ENCODE results near the gene C1GALT1. TPM values are rescaled to one million over a fixed set of nuclear protein-coding genes. Genes with fewer than 3 reads are reported as not detected.

The C1GALT1 gene
- total RNA-seq, 1 experiment from 2014 or later: 106 TPM

DNA sequence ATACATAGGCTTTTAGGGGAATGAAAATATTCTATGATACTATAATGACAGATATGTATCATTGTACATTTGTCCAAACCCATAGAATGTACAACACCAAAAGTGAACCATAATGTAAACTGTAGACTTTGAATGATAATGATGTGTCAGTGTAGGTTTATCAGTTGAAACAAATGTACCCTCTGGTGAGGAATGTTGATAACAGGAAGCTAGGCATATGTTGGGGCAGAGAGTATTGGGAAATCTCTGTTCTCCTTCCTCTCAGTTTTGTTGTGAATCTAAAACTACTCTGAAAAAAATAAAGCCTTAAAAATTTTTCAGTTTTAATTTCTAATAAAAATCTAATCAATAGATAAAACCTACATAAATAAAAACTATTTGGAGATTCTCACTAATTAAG is 36.9 kb downstream of the C1GALT1 start (continued):
- TF ChIP-seq, protein P1, sequence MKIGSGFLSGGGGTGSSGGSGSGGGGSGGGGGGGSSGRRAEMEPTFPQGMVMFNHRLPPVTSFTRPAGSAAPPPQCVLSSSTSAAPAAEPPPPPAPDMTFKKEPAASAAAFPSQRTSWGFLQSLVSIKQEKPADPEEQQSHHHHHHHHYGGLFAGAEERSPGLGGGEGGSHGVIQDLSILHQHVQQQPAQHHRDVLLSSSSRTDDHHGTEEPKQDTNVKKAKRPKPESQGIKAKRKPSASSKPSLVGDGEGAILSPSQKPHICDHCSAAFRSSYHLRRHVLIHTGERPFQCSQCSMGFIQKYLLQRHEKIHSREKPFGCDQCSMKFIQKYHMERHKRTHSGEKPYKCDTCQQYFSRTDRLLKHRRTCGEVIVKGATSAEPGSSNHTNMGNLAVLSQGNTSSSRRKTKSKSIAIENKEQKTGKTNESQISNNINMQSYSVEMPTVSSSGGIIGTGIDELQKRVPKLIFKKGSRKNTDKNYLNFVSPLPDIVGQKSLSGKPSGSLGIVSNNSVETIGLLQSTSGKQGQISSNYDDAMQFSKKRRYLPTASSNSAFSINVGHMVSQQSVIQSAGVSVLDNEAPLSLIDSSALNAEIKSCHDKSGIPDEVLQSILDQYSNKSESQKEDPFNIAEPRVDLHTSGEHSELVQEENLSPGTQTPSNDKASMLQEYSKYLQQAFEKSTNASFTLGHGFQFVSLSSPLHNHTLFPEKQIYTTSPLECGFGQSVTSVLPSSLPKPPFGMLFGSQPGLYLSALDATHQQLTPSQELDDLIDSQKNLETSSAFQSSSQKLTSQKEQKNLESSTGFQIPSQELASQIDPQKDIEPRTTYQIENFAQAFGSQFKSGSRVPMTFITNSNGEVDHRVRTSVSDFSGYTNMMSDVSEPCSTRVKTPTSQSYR (CRISPR knock-in tag; IDR thresholded peaks at IDR 0.05): no peak

GRCh38 chr7:7220821-7221220 is 38.5 kb downstream of the C1GALT1 start:
- POLR2A ChIA-PET: no interaction called here
- DNase-seq (ENCODE audit: low spot score): no peak
- Mint-ChIP-seq H3K27me3 (ENCODE audit: low read depth) (no peaks in the 10 kb centered on the region), H3K36me3 (peaks cover 48% of the 10 kb centered on the region), H3K9me3 (peaks cover 15% of the 10 kb centered on the region; the same call in 1 of the 2 replicates), H3K4me3 (no peak overlapping the region), H3K27ac (peak overlapping the region; percentile 11), H3K4me1 (peaks cover 49% of the 10 kb centered on the region)
- no peak for ATAC-seq
- TF ChIP-seq, protein P1 (CRISPR knock-in tag; IDR thresholded peaks at IDR 0.05): no peak
- no peak for TF ChIP-seq NFYB (CRISPR knock-in tag; conservative IDR thresholded peaks at IDR 0.05; ENCODE audit: low read depth)
- no peak for TF ChIP-seq ZBTB21 (CRISPR knock-in tag; IDR thresholded peaks at IDR 0.05; ENCODE audit: borderline replicate concordance)
- no peak for TF ChIP-seq HMGA2 (CRISPR knock-in tag; IDR thresholded peaks at IDR 0.05)
- TF ChIP-seq PRRX2 (CRISPR knock-in tag; IDR thresholded peaks at IDR 0.05): no peak
- no peak for TF ChIP-seq NFE2L1 (CRISPR knock-in tag; IDR thresholded peaks at IDR 0.05)
- TF ChIP-seq, protein P2, sequence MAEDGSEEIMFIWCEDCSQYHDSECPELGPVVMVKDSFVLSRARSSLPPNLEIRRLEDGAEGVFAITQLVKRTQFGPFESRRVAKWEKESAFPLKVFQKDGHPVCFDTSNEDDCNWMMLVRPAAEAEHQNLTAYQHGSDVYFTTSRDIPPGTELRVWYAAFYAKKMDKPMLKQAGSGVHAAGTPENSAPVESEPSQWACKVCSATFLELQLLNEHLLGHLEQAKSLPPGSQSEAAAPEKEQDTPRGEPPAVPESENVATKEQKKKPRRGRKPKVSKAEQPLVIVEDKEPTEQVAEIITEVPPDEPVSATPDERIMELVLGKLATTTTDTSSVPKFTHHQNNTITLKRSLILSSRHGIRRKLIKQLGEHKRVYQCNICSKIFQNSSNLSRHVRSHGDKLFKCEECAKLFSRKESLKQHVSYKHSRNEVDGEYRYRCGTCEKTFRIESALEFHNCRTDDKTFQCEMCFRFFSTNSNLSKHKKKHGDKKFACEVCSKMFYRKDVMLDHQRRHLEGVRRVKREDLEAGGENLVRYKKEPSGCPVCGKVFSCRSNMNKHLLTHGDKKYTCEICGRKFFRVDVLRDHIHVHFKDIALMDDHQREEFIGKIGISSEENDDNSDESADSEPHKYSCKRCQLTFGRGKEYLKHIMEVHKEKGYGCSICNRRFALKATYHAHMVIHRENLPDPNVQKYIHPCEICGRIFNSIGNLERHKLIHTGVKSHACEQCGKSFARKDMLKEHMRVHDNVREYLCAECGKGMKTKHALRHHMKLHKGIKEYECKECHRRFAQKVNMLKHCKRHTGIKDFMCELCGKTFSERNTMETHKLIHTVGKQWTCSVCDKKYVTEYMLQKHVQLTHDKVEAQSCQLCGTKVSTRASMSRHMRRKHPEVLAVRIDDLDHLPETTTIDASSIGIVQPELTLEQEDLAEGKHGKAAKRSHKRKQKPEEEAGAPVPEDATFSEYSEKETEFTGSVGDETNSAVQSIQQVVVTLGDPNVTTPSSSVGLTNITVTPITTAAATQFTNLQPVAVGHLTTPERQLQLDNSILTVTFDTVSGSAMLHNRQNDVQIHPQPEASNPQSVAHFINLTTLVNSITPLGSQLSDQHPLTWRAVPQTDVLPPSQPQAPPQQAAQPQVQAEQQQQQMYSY (CRISPR knock-in tag; IDR thresholded peaks at IDR 0.05): no peak
- TF ChIP-seq CREM (CRISPR knock-in tag; IDR thresholded peaks at IDR 0.05): no peak
- TF ChIP-seq ERG (CRISPR knock-in tag; IDR thresholded peaks at IDR 0.05): no peak
- TF ChIP-seq FOXP1 (CRISPR knock-in tag; IDR thresholded peaks at IDR 0.05; ENCODE audit: borderline replicate concordance): no peak
- no peak for TF ChIP-seq SP1 (CRISPR knock-in tag; conservative IDR thresholded peaks at IDR 0.05)
- no peak for TF ChIP-seq ZNF219 (CRISPR knock-in tag; IDR thresholded peaks at IDR 0.05; ENCODE audit: borderline replicate concordance)
- TF ChIP-seq SMAD3 (CRISPR knock-in tag; IDR thresholded peaks at IDR 0.05; ENCODE audit: borderline replicate concordance): no peak
- no peak for TF ChIP-seq ZNF532 (CRISPR knock-in tag; IDR thresholded peaks at IDR 0.05; ENCODE audit: borderline replicate concordance)
- no peak for TF ChIP-seq RORB (CRISPR knock-in tag; IDR thresholded peaks at IDR 0.05)
- no peak for TF ChIP-seq NR1H2 (CRISPR knock-in tag; IDR thresholded peaks at IDR 0.05)
- CTCF ChIA-PET: interaction anchor here (1.2 kb wide), 1 partner anchor 117 kb away, joined by 3 read pairs; no protein-coding TSS in a partner anchor

Measured in WTC11 (cell line).